ENCODE results near the gene PIP5K1C.

Gene PIP5K1C

DNA sequence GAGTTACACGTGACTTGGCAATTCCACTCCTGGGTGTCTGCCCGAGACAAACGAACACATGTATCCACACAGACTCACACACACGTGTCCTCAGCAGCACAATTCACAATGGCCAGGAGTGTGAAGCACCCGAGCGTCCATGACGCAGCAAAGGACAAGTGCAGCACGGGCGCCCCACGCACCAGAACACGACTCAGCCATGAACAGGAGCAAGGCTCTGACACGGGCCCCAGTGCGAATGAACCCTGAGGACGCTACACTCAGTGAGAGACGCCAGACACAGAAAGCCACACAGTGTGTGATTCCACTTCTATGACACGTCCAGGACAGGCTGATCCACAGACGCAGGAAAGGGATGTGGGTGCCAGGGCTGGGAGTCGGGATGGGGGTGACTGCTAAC is 36.4 kb downstream of the PIP5K1C start:
- peaks cover 0 to 81% (median 51%) of the 10 kb centered on the region in 5 donors for H3K36me3 ChIP-seq (ENCODE audit: control insufficient read depth in 5 of 5, insufficient read depth in 5 of 5, low read length in 5 of 5)
- H3K9me3 ChIP-seq (ENCODE audit: control insufficient read depth in 5 of 5, low read length in 5 of 5) = peaks cover 0 to 3% (median 0%) of the 10 kb centered on the region in 5 donors
- H3K9ac ChIP-seq (ENCODE audit: low read length in 5 of 5) = no peak overlapping the region
- H3K4me1 ChIP-seq (ENCODE audit: control insufficient read depth in 5 of 5, insufficient read depth in 5 of 5, low read length in 5 of 5) = peaks cover 0 to 16% (median 4%) of the 10 kb centered on the region in 5 donors
- no peaks in the 10 kb centered on the region for H3K27me3 ChIP-seq (ENCODE audit: control insufficient read depth in 5 of 5, insufficient read depth in 4 of 5, low read length in 5 of 5)
- no peak overlapping the region for H3K27ac ChIP-seq (ENCODE audit: low read depth, low read length)
- H3K4me3 ChIP-seq (ENCODE audit: low read depth in 1 of 5, low read length in 5 of 5) = no peak overlapping the region

DNA sequence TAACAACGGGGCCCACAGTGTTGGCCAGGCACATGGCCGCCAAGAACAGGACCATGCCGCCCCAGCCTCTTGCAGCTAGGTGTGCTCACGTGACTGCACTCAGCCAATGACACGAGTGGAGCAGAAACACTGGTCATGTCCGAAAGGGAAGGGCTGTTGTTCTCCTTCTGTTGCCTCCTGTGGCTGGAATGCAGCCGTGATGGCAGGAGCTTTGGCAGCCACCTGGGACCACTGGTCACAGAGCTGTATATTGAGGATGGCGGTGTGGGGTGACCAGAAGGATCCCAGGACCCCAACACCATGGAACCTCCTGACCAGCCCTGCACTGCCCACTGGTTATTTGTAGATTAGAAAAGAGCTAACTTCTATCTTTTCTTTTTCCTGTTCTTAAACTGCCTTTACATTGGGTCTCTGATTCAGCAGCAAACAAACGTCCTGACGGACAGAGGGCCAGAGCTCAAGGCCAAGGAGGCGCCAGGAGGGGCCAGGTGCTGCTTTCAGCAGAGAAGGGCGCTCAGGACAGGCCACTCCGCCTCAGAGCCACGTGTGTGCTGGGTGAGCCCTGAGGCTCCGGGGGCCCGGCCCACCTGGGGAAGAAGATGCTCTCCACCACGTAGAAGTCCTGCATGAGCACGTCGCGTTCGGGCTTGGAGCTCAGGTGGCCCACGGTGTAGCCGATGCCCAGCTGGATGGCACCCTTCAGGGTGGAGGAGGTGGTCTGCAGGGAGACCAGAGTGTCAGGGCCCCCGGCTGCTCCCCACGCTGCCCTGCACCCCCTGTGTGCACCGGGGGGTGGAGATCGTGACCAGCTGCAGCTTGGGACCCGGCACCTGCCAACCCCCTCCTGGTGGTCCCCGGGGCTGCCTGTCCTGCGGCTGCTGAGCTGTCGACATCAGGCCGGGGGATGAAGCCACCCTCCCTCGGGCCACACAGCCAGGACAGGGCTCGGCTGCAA is 38.7 kb downstream of the PIP5K1C start:
- peaks cover 0 to 16% (median 4%) of the 10 kb centered on the region in 5 donors for H3K4me1 ChIP-seq (ENCODE audit: control insufficient read depth in 5 of 5, insufficient read depth in 5 of 5, low read length in 5 of 5)
- peaks cover 0 to 91% (median 70%) of the 10 kb centered on the region in 5 donors for H3K36me3 ChIP-seq (ENCODE audit: control insufficient read depth in 5 of 5, insufficient read depth in 5 of 5, low read length in 5 of 5)
- H3K9ac ChIP-seq (ENCODE audit: low read length in 5 of 5) = no peak overlapping the region
- no peak overlapping the region for H3K27ac ChIP-seq (ENCODE audit: low read depth, low read length)
- no peak overlapping the region for H3K4me3 ChIP-seq (ENCODE audit: low read depth in 1 of 5, low read length in 5 of 5)
- no peaks in the 10 kb centered on the region for H3K27me3 ChIP-seq (ENCODE audit: control insufficient read depth in 5 of 5, insufficient read depth in 4 of 5, low read length in 5 of 5)
- peaks cover 0 to 5% (median 3%) of the 10 kb centered on the region in 5 donors for H3K9me3 ChIP-seq (ENCODE audit: control insufficient read depth in 5 of 5, low read length in 5 of 5)

DNA sequence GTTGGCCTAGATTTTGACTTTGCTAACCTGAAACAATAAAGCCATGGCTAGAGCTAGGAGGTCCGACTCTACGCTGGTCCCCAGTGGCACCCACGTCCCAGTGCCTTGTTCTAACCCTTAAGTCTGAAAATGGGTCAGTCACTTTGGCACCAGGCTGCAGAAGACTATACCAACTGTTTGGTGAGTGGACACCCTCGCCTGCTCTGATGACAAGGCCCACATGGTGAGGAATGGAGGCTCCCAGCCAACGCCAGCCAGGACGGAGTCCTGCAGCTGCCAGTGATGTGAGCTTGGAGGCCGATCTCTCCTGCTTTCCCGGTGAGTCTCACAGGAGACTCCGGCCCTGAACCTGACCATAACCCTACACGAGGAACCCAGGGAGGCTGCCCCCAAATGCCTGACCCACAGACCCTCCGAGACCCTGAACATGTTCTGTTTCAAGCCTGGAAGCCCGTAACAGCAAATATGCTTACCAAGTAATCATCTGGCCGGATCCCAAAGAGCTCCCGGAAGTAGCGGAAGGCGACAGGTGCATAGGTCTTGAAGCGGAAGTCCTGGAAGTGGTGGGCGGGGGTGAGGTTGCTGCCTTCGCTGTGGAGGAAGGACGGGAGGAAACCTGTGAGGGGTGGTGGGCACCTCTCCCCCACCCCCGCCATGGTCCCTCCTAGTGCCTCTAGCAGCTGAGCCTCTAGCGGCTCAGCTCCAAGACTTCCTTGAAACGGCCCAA is 39.6 kb downstream of the PIP5K1C start:
- H3K27me3 ChIP-seq (ENCODE audit: control insufficient read depth in 5 of 5, insufficient read depth in 4 of 5, low read length in 5 of 5) = no peaks in the 10 kb centered on the region
- no peak overlapping the region for H3K4me3 ChIP-seq (ENCODE audit: low read depth in 1 of 5, low read length in 5 of 5)
- H3K36me3 ChIP-seq (ENCODE audit: control insufficient read depth in 5 of 5, insufficient read depth in 5 of 5, low read length in 5 of 5) = peaks cover 0 to 96% (median 73%) of the 10 kb centered on the region in 5 donors
- peaks cover 0 to 10% (median 0%) of the 10 kb centered on the region in 5 donors for H3K4me1 ChIP-seq (ENCODE audit: control insufficient read depth in 5 of 5, insufficient read depth in 5 of 5, low read length in 5 of 5)
- no peak overlapping the region for H3K27ac ChIP-seq (ENCODE audit: low read depth, low read length)
- H3K9me3 ChIP-seq (ENCODE audit: control insufficient read depth in 5 of 5, low read length in 5 of 5) = peaks cover 0 to 5% (median 3%) of the 10 kb centered on the region in 5 donors
- no peak overlapping the region for H3K9ac ChIP-seq (ENCODE audit: low read length in 5 of 5)

DNA sequence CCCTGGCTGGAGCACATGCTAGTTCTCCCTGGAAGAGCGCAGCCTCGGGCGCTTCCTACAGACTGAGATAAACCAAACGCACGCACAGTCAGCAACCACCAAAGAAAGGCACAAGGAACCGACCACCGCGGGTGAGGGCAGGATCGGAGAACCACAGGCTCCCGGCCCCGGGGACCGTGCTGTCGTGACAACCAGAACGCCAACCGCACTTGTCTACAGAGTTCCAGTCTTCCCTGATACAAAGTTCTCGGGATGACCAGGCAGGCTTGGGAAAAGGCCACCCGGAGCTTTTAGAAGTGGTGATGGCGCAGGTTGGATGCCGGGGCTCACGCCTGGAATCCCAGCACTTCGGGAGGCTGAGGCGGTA is 40.5 kb downstream of the PIP5K1C start:
- H3K4me3 ChIP-seq (ENCODE audit: low read depth in 1 of 5, low read length in 5 of 5) = no peak overlapping the region
- H3K9me3 ChIP-seq (ENCODE audit: control insufficient read depth in 5 of 5, low read length in 5 of 5) = peaks cover 0 to 5% (median 3%) of the 10 kb centered on the region in 5 donors
- no peak overlapping the region for H3K27ac ChIP-seq (ENCODE audit: low read depth, low read length)
- H3K36me3 ChIP-seq (ENCODE audit: control insufficient read depth in 5 of 5, insufficient read depth in 5 of 5, low read length in 5 of 5) = peaks cover 0 to 92% (median 76%) of the 10 kb centered on the region in 5 donors
- H3K27me3 ChIP-seq (ENCODE audit: control insufficient read depth in 5 of 5, insufficient read depth in 4 of 5, low read length in 5 of 5) = no peaks in the 10 kb centered on the region
- H3K9ac ChIP-seq (ENCODE audit: low read length in 5 of 5) = no peak overlapping the region
- peaks cover 0 to 10% (median 0%) of the 10 kb centered on the region in 5 donors for H3K4me1 ChIP-seq (ENCODE audit: control insufficient read depth in 5 of 5, insufficient read depth in 5 of 5, low read length in 5 of 5)

DNA sequence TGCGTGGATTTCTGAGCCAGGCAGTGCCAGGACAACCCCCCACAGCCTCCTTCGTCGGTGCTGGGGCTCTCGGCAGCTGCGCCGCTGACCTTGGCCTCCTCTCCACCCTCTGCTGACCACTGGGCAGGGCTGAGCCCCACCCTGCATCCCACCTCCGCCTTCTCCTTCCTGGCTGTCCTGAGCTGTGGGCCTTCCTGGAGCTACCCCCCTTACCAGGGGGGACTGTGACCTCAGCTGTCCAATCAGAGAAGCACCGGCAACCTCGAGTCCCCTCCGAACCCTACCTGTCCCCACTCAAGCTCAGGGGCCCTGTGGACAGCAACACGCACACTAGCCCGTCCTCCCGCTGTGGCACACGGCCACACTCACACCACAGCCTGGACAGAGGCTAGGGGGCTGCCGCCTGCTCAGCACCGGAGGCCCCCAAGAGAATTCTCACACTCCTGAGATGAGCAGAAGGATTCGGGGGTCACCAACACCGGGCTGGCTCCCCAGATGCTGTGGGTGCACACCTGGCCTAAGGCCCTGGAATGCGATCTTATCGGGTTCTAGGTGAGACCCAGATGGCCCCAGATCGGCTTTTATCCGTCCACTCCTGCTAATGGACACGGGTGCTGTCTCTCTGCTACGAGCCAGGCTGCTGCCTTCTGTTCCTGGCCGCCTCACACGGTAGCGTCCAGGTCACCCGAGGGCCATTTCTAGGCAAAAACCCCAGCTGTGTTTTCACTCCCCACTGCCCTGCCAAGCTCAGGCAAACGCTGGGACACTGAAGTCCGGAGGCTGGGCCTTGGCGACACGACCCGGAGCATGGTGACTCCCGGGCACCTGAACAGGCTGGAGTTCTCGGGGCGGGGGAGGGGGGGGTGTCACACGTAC is 41.2 kb downstream of the PIP5K1C start:
- Histone ChIP-seq H3K9ac (ENCODE audit: low read length in 5 of 5) (no peak overlapping the region), H3K36me3 (ENCODE audit: control insufficient read depth in 5 of 5, insufficient read depth in 5 of 5, low read length in 5 of 5) (peaks cover 0 to 86% (median 70%) of the 10 kb centered on the region in 5 donors), H3K9me3 (ENCODE audit: control insufficient read depth in 5 of 5, low read length in 5 of 5) (peaks cover 0 to 5% (median 3%) of the 10 kb centered on the region in 5 donors), H3K27me3 (ENCODE audit: control insufficient read depth in 5 of 5, insufficient read depth in 4 of 5, low read length in 5 of 5) (no peaks in the 10 kb centered on the region), H3K4me1 (ENCODE audit: control insufficient read depth in 5 of 5, insufficient read depth in 5 of 5, low read length in 5 of 5) (peaks cover 0 to 10% (median 0%) of the 10 kb centered on the region in 5 donors), H3K27ac (ENCODE audit: low read depth, low read length) (no peak overlapping the region), H3K4me3 (ENCODE audit: low read depth in 1 of 5, low read length in 5 of 5) (no peak overlapping the region)

DNA sequence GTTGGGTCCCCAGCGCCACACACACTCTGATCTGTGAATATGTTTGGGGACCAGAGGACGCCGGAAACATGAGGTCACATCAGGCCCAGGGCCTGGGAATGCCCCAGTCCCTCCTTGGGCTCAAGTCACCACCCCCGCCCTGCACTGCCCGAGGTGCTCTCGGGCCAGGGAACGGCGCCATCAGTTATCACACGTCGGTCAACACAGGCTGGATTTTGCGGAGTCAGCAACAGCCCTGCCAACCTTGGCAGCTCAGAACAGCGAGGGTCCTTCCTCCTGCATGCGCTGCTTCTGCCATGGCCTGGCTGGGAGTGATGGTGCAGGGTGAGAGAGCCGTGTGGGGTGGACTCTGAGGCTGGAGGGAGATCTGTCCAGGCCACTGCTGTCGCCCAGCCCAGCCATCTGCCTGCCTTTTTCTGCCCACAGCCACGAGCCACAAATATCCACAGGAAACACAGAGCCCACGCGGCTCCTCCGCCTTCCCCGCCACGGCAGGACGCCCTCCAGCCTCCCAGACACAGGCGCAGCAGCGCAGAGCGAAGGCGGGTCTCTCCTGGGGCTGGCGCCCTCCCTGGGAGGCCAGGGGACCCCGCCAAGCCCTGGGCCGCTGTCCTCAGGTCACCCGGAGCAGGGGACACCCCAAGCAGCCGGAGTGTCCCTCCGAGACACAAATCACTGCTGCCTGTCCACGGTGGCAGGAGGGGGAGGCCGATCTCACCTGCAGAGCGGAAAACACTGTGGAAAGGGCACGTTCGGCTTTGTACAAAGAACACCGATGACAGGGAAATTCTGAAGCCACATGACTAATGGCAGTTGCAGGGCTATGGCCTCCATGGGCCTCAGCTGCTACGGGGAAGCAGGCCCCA is 42.0 kb downstream of the PIP5K1C start:
- no peak overlapping the region for H3K9ac ChIP-seq (ENCODE audit: low read length in 5 of 5)
- no peaks in the 10 kb centered on the region for H3K27me3 ChIP-seq (ENCODE audit: control insufficient read depth in 5 of 5, insufficient read depth in 4 of 5, low read length in 5 of 5)
- no peak overlapping the region for H3K4me3 ChIP-seq (ENCODE audit: low read depth in 1 of 5, low read length in 5 of 5)
- H3K9me3 ChIP-seq (ENCODE audit: control insufficient read depth in 5 of 5, low read length in 5 of 5) = peaks cover 0 to 5% (median 3%) of the 10 kb centered on the region in 5 donors
- no peak overlapping the region for H3K27ac ChIP-seq (ENCODE audit: low read depth, low read length)
- peaks cover 0 to 10% (median 0%) of the 10 kb centered on the region in 5 donors for H3K4me1 ChIP-seq (ENCODE audit: control insufficient read depth in 5 of 5, insufficient read depth in 5 of 5, low read length in 5 of 5)
- peaks cover 0 to 86% (median 71%) of the 10 kb centered on the region in 5 donors for H3K36me3 ChIP-seq (ENCODE audit: control insufficient read depth in 5 of 5, insufficient read depth in 5 of 5, low read length in 5 of 5)

DNA sequence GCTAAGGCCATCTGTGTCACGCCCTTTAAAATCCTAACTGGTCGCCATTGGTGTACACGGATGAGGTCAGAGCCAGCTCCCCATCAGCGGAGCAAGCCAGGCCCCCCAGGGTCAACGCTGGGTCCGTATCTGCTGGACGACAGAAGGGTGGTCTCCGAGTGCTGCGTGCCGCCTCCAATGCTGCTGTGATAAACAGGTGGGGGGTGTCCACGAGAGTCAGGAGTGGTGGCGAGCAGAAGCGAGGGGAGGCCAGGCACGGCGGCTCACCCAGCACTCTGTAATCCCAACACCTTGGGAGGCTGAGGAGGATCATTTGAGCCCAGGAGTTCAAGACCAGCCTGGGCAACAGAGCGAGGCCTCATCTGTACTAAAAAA is 42.9 kb downstream of the PIP5K1C start:
- Histone ChIP-seq H3K27ac (ENCODE audit: low read depth, low read length) (no peak overlapping the region), H3K9me3 (ENCODE audit: control insufficient read depth in 5 of 5, low read length in 5 of 5) (peaks cover 0 to 5% (median 3%) of the 10 kb centered on the region in 5 donors), H3K36me3 (ENCODE audit: control insufficient read depth in 5 of 5, insufficient read depth in 5 of 5, low read length in 5 of 5) (peaks cover 0 to 88% (median 75%) of the 10 kb centered on the region in 5 donors), H3K9ac (ENCODE audit: low read length in 5 of 5) (no peak overlapping the region), H3K27me3 (ENCODE audit: control insufficient read depth in 5 of 5, insufficient read depth in 4 of 5, low read length in 5 of 5) (no peaks in the 10 kb centered on the region), H3K4me1 (ENCODE audit: control insufficient read depth in 5 of 5, insufficient read depth in 5 of 5, low read length in 5 of 5) (peaks cover 0 to 10% (median 0%) of the 10 kb centered on the region in 5 donors), H3K4me3 (ENCODE audit: low read depth in 1 of 5, low read length in 5 of 5) (no peak overlapping the region)

DNA sequence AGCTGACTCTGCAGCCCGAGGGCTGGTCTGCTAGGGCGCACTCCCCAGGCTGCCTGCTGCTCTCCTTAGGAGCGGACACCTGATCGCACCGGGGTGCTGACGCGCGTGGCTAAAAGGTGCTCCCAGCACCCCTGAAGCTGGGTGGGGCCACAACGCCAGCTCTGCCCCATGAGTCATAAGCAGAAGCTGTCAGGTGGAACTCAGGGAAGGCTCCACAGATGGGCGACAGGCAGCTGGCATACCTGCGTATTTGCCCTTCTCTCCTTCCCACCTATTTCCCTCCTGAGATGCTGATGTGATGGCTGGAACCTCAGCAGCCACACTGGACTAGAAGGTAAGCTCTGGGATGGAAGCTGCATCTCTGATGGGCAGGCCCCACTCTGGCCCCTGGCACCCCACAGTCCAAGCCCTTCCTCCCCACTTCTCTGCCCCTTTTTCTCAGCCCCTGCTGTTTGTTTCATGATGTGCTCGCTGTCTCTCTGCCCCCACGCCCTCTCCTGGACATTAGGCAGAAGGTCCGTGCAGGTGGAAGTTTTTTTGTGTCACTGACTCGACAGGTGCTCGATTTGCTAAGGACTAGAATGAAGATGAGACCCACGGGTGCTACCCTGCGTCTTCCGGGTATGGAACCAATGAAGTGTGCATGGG is 43.4 kb downstream of the PIP5K1C start:
- Histone ChIP-seq H3K27ac (ENCODE audit: low read depth, low read length) (no peak overlapping the region), H3K9ac (ENCODE audit: low read length in 5 of 5) (no peak overlapping the region), H3K36me3 (ENCODE audit: control insufficient read depth in 5 of 5, insufficient read depth in 5 of 5, low read length in 5 of 5) (peaks cover 0 to 88% (median 80%) of the 10 kb centered on the region in 5 donors), H3K9me3 (ENCODE audit: control insufficient read depth in 5 of 5, low read length in 5 of 5) (peaks cover 0 to 5% (median 3%) of the 10 kb centered on the region in 5 donors), H3K4me1 (ENCODE audit: control insufficient read depth in 5 of 5, insufficient read depth in 5 of 5, low read length in 5 of 5) (peaks cover 0 to 10% (median 0%) of the 10 kb centered on the region in 5 donors), H3K27me3 (ENCODE audit: control insufficient read depth in 5 of 5, insufficient read depth in 4 of 5, low read length in 5 of 5) (no peaks in the 10 kb centered on the region), H3K4me3 (ENCODE audit: low read depth in 1 of 5, low read length in 5 of 5) (no peak overlapping the region)

All from subcutaneous abdominal adipose tissue (tissue), 5 donors.